Testis (tissue), 3 donors: ENCODE data around the gene ODAPH. TPM values are rescaled to one million over a fixed set of nuclear protein-coding genes. Genes with fewer than 3 reads are reported as not detected.

Experiments
- DNase-seq: peaks from one replicate; pipeline ENCODE4 v3.0.0-alpha.2; 2019
- H3K27ac ChIP-seq, 2 donors: fragments of 200-600 bp; sonication (generic); one replicate each; pipeline ENCODE4 v1.5.1; 2019
- H3K27me3 ChIP-seq: fragments of 200-600 bp; sonication (generic); one replicate; pipeline ENCODE4 v1.5.1; 2019
- H3K36me3 ChIP-seq: fragments of 200-600 bp; sonication (generic); one replicate; pipeline ENCODE4 v1.5.1; 2017; ENCODE audit warnings: low read depth; ENCODE audit errors: missing control alignments
- H3K4me1 ChIP-seq: fragments of 200-600 bp; sonication (generic); one replicate; pipeline ENCODE4 v1.5.1; 2019
- H3K4me3 ChIP-seq, 2 donors: fragments of 200-600 bp; sonication (generic); one replicate each; pipeline ENCODE4 v1.5.1; 2017 to 2019
- H3K9me3 ChIP-seq: fragments of 200-600 bp; sonication (generic); one replicate; pipeline ENCODE4 v1.5.1; 2017
- CTCF ChIP-seq, 3 experiments: fragments of 450-650 bp in 2 of 3; fragments of 200-600 bp in 1 of 3; sonication (generic) in 1 of 3; IDR thresholded peaks; one replicate each; pipeline ENCODE4 v1.5.1; 2016 to 2019; ENCODE audit warnings: antibody characterized with exemption in 3 of 3, mild to moderate bottlenecking in 2 of 3, moderate library complexity in 1 of 3
- POLR2A ChIP-seq: fragments of 450-650 bp; IDR thresholded peaks from one replicate; pipeline ENCODE4 v1.6.1; 2017; ENCODE audit warnings: antibody characterized with exemption, mild to moderate bottlenecking, moderate library complexity
- WGBS, 2 donors: methylation state at CpG; one replicate each; pipeline ENCODE4 v1.1.5; 2018; 5-methylcytosine and 5-hydroxymethylcytosine counted together
- intact Hi-C: fragments of 100-400 bp; cut with DNase I; formaldehyde crosslinking; loops from one replicate; pipeline ENCODE4 v1.15.1; 2023; ENCODE audit warnings: low total_unique reads
- polyA plus RNA-seq: library from polyadenylated mRNA; stranded (reverse); fragments of 350-450 nt; fragmentation: Illumina TruSeq; extraction: RNeasy Lipid Tissue Mini Kit (QIAGEN cat#74804); gene quantifications from one replicate; pipeline ENCODE4 v1.2.3, GENCODE V29; 2014; ENCODE audit warnings: low read depth, low replicate concordance; ENCODE audit not compliant: insufficient read depth
- total RNA-seq, 2 donors: library from RNA; depleted of rRNA; stranded (reverse); fragments of >200 nt; gene quantifications; one replicate each; pipeline ENCODE4 v1.2.3, GENCODE V29; 2016

Gene ODAPH
- total and polyA plus RNA-seq, 3 donors from 2014 or later: not detected

- DNase-seq: no peak
- Histone ChIP-seq H3K4me1 (no peaks in the 10 kb centered on the region), H3K4me3 (no peak overlapping the region), H3K27ac (no peak overlapping the region), H3K9me3 (no peaks in the 10 kb centered on the region), H3K36me3 (no peaks in the 10 kb centered on the region), H3K27me3 (no peaks in the 10 kb centered on the region)
- TF ChIP-seq CTCF (IDR thresholded peaks at IDR 0.05): no peak
- TF ChIP-seq POLR2A: no peak
- intact Hi-C loops: no loop called here
- 90 to 95% methylated on average over 2 of the region's 2 CpGs for WGBS, 2 donors
Measured at GRCh38 chr4:75549019-75549418, 6.8 kb upstream of the ODAPH start.

- intact Hi-C loops: no loop called here
- no peak overlapping the region for H3K4me3 ChIP-seq
- no peak overlapping the region for H3K27ac ChIP-seq
- no peak for TF ChIP-seq CTCF (IDR thresholded peaks at IDR 0.05)
- no peak for TF ChIP-seq POLR2A
- no peaks in the 10 kb centered on the region for H3K27me3 ChIP-seq
- H3K9me3 ChIP-seq: no peaks in the 10 kb centered on the region
- no peaks in the 10 kb centered on the region for H3K4me1 ChIP-seq
- no peaks in the 10 kb centered on the region for H3K36me3 ChIP-seq
- DNase-seq: no peak
Measured at GRCh38 chr4:75552452-75552851, 3.4 kb upstream of the ODAPH start.

- intact Hi-C loops: no loop called here
- 79 to 81% methylated on average over 8 of the region's 8 CpGs for WGBS, 2 donors
Measured at GRCh38 chr4:75557696-75558095, 1.8 kb downstream of the ODAPH start.

GRCh38 chr4:75561789-75562188, 5.9 kb downstream of the ODAPH start:
- H3K36me3 ChIP-seq: no peaks in the 10 kb centered on the region
- no peak overlapping the region for H3K4me3 ChIP-seq
- intact Hi-C loops: no loop called here
- peak; percentile 22 for DNase-seq
- no peaks in the 10 kb centered on the region for H3K4me1 ChIP-seq
- no peak for TF ChIP-seq POLR2A
- no peak for TF ChIP-seq CTCF (IDR thresholded peaks at IDR 0.05)
- 44 to 65% methylated on average over 8 of the region's 8 CpGs for WGBS, 2 donors
- no peak overlapping the region for H3K27ac ChIP-seq
- no peaks in the 10 kb centered on the region for H3K27me3 ChIP-seq
- H3K9me3 ChIP-seq: no peaks in the 10 kb centered on the region

More at GRCh38 chr4:75557696-75558095, 1.8 kb downstream of the ODAPH start:
- Histone ChIP-seq H3K4me3 (no peak overlapping the region), H3K9me3 (no peaks in the 10 kb centered on the region), H3K27ac (no peak overlapping the region), H3K27me3 (no peaks in the 10 kb centered on the region), H3K4me1 (no peaks in the 10 kb centered on the region), H3K36me3 (no peaks in the 10 kb centered on the region)
- no peak for TF ChIP-seq POLR2A
- TF ChIP-seq CTCF (IDR thresholded peaks at IDR 0.05): no peak
- DNase-seq: no peak

- Histone ChIP-seq H3K27me3 (no peaks in the 10 kb centered on the region), H3K27ac (no peak overlapping the region), H3K4me1 (no peaks in the 10 kb centered on the region), H3K9me3 (no peaks in the 10 kb centered on the region), H3K4me3 (no peak overlapping the region), H3K36me3 (no peaks in the 10 kb centered on the region)
- no peak for TF ChIP-seq POLR2A
- TF ChIP-seq CTCF (IDR thresholded peaks at IDR 0.05): no peak
- 76 to 85% methylated on average over 11 of the region's 11 CpGs for WGBS, 2 donors
- intact Hi-C loops: no loop called here
- no peak for DNase-seq
Measured at GRCh38 chr4:75564023-75564422, 8.2 kb downstream of the ODAPH start.
